ENCODE results near the gene TMED6.

Gene TMED6

DNA sequence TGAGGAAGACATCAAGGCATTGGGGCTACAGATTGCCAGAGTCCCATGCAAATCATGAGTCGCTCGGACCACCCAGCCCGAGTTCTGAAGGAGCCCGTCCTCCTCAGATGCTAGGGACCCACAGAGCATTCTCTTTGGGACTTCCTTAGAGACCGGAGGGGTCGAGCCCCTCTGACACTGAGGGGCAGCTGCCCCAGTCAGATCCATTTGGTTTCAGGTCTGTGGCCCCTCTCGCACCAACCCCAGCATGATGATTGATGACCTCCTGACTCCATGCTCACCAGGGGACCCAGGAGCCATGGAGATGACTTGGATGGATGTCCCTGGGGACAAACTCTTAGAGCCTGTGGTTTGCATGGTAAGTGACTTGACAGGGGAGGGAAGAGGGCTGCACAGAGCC is 29.2 kb downstream of the TMED6 start:
- DNase-seq, result no peak

DNA sequence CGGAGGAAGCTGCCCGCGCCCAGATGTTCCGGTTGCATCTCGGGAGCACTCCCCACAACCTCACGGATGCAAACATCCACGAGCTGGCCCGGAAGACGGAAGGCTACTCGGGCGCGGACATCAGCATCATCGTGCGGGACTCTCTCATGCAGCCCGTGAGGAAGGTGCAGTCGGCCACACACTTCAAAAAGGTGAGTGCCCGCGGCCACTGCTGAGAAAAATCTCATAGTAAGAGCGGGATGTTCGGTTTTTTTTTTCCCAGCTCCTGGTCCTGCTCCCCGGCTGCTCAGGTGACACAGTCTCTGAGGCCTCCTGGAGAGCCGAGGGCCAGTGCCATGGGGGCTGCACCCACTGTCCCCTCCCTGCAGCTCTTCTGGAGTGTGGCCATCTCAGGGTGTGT is 30.5 kb downstream of the TMED6 start:
- no peak for DNase-seq

- no peak for DNase-seq
Observed at GRCh38 chr16:69320740-69321073, 30.9 kb downstream of the TMED6 start.

- DNase-seq, result no peak
Observed at GRCh38 chr16:69319826-69320739, 31.5 kb downstream of the TMED6 start.

GRCh38 chr16:69319381-69319780 is 32.2 kb downstream of the TMED6 start:
- no peak for DNase-seq

- no peak for DNase-seq
Observed at GRCh38 chr16:69318911-69319289, 32.7 kb downstream of the TMED6 start.

DNA sequence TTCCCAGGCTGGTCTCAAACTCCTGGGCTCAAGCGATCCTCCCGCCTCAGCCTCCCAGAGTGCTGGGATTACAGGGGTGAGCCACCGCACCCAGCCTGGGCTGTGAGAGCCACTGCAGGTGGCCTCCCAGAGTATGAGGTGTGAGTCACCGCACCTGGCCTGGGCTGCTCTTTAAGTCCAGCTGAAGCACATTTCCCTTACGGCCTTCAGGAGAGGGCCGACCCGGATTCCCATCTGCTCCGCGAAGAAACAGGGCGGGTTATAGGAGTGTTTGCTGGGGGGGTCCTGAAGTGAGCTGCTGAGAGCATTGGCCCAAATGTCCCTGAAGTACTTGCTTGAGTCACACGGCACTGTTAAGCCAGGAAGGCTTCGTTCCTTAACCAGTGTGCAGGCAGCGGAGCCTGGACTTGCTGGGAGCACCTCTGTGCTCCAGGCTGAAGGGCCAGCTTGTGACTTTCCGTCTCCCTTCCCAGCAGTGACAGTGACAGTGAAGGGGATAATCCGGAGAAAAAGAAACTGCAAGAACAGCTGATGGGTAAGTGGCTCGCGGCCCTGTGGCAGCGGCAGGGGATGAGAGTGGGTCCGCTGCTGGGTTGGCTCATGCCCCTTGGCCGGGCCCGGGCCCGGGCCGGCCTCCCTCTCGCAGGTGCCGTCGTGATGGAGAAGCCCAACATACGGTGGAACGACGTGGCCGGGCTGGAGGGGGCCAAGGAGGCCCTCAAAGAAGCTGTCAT is 33.2 kb downstream of the TMED6 start:
- no peak for DNase-seq

DNA sequence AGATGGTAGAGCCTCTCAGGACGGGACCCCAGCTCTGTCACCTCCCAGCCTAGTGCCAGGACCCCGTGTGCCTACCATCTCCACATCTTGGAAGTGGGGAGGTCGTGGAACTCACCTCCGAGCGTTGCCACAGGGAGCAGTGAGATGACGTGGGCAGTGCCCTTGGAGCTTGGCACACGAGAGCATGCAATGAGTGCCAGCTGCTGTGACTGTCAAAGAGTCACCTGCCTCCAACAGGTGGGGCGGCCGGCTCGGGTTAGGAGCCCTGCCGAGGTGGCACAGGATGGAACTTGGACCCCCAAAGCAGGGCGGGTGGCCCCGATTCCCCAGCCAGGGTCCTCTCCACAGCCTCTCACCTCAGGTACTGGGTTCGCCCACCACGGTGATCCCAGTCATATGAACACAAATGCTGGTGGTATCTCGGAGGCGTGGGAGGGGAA is 35.0 kb downstream of the TMED6 start:
- no peak for DNase-seq

DNA sequence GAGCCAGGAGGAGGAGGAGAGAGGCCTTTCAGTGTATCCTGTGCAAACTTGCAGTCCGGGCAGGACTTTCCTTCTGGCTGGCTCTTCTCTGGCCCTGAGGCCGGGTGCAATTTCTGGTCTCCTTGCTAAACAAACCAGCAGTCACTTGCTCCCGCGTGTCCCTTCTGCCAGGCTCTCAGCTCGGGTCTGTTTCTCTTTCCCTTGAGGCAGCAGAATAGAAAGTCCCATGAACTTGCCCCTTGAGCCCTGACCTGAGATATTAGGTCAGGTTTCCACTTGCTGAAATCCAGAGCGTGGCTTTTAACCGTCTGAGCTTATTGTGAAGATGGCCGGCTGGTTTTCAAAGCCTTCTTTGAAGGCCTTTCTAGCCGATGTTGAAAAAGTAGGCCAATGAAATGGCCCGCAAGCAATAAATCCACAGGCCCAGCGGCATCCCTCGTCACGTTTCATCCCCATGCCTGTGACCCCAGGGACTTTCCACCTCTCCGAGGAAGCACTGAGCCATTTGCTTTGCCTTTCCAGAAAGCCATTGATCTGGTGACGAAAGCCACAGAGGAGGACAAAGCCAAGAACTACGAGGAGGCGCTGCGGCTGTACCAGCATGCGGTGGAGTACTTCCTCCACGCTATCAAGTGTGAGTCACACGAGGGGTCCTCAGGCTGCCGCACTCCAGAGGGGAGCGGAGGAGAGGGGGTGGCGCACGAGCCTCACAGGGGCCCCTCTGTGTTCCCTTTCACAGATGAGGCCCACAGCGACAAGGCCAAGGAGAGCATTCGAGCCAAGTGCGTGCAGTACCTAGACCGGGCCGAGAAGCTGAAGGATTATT is 35.9 kb downstream of the TMED6 start:
- DNase-seq, result no peak

GRCh38 chr16:69314534-69314933 is 37.1 kb downstream of the TMED6 start:
- DNase-seq, result no peak

GRCh38 chr16:69313469-69313868 is 38.1 kb downstream of the TMED6 start:
- DNase-seq, result no peak

DNA sequence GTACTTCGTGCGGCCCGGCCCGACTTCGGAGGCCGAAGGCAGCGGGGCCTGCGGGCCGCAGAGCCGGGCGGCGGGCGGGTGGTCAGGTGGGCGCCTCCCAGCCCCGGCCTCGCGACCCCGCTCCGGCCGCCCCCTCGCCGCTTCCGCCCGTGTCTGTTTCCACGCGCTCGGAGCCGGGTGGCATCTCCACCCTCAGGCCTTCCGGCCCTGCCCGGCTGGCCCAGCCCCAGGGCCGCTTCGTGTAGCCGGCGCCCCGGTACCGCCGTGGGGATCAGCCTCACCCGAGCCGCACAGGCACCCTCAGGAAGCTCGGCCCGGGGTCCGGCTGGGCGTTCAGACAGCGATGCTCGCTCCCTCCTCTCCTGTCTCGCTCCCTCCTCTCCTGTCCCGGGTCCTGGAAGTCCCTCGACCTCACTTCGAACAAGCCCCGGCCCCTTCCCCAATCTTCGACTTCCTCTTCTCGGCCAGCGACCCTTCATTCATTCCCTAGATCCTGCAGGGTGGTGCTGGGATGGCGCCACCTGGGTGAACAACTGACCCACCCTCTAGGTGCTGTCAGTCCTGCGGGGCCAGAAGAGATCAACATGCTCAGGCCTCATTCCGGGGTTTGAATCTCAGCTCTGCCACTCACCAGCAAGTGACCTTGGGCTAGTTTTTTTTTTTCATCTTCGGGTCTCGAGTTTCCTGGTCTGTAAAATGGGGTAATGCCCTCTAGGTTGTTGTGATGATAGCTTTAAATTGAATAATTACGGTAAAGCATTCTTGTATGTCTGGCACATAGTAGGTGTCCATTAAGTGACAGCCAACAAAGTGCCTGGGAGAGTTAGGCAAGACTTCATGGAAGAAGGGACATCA is 39.8 kb downstream of the TMED6 start:
- no peak for DNase-seq

DNA sequence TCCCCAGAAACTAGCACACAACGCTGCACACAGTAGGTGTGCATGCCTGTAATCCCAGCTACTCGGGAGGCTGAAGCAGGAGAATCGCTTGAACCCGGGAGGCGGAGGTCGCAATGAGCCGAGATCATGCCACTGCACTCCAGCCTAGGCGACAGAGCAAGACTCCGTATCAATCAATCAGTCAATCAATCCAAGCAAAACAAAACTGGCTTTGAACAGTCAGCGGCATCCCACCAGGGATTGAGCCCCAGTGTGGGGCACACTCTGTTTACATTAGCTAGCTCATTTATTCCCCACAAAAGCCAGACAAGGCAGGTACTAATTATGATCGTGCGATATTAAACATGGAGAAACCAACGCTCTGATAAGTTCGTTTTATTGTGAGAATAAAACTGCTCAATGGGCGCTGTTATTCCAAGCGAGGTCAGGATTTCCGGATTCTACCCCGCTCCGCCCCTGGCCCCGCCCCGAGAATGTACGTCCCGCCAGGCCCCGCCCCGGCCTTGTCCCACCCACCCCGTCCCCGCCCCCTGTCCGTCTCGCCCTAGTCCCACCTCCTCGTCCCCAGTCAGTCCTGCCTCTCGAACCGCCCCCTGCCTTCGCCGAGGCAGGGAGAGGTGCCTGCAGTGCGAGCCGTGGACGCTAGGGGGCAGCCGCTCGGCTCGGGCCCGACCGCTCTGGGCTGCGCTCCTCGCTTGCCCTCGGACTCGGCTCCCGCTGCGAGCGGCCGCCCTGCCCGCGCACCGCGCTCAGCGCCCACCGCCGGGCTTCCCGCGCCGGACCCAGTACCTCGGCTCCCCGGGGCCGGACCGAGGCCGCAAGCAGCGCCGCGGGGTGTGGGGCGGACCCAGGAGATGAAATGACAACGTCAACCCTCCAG is 40.7 kb downstream of the TMED6 start, which contains the start of gene VPS4A:
Gene VPS4A, plus strand, starts transcription at position 698 of the 880 bp plus-strand sequence. Its CDS starts 162 bp downstream, at position 860.
- DNase-seq, result peak; percentile 76

- no peak for DNase-seq
Observed at GRCh38 chr16:69309316-69309715, 42.3 kb downstream of the TMED6 start.

DNA sequence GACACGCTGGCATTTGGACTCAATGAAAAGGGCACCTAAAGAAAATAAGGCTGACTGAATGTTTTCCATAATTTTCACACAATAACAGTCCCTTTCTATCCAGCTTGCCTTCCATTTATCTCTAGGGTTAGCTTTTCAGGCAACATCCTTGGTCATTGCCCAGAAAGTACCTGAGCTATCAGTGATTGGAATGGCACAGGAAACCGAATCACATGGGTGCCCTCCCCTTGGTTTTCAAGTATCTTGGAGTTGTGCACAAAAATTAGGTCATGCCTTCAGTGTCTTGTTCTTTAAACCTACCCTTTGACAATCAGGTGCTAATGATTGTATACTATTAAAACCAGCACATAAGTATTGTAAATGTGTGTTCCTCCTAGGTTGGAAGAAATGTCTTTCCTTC is 43.7 kb downstream of the TMED6 start:
- DNase-seq, result no peak

DNA sequence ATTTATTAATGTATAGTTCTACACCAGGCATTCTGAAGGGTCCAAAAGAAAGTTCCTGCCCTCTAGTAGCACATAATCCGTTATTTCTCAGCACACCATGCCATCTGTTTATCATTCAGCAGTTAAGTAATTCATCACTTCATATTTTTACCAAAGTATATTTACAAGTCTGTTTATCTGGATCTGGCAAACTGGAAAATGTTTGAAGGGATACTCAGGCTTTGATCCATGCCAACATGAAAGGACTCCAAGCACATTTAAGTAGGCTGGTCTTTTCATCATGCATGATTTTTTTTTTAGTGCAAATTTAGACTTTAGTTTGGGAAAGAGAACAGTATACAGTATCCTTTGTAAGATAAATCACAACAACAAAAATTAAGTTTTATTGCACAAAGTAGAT is 44.5 kb downstream of the TMED6 start:
- DNase-seq, result no peak

DNA sequence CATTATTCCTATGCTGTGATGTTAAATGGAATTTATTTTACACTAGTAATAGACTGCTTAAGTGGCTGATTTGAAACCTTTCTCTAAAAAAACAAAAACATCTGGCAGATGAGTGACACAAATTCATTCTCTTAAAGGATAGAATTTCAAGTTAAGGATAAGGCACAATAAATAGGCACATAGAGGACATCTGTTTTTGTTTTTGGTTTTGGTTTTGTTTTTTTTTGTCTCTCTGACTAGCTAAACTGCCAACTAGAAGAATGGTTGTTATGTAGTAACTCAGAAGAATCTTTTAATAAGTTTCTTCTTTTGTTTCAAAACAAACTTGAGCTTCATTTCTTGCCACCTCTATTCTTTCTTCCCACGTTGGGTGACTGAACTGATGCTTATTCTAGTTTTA is 45.6 kb downstream of the TMED6 start:
- DNase-seq, result no peak

- no peak for DNase-seq
Observed at GRCh38 chr16:69302301-69302700, 49.3 kb downstream of the TMED6 start.

GRCh38 chr16:69301861-69302260 is 49.7 kb downstream of the TMED6 start:
- no peak for DNase-seq

GRCh38 chr16:69301187-69301586 is 50.4 kb downstream of the TMED6 start:
- no peak for DNase-seq

DNA sequence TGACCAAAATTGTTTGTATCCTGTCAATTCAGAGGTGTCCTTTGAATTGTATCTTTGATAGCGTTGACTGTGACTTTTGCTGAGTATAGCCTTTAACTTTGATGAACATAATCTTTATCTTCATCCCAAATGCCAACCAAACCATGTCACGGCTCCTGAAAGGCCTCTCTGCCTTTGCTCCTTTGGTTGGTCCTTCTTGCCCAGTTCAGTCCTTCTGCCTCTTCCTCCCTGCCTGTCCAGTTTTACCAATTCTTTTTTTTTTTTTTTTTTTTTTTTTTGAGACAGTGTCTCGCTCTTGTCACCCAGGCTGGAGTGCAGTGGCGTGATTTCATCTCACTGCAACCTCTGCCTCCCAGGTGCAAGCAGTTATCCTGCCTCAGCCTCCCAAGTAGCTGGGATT is 53.3 kb downstream of the TMED6 start:
- no peak for DNase-seq

All from NCI-H774 (cell line).